ENCODE data around the gene MEG3. TPM values are rescaled to one million over a fixed set of nuclear protein-coding genes. Genes with fewer than 3 reads are reported as not detected.

The MEG3 gene
- total and polyA plus RNA-seq, 2 donors (not counting 3 experiments of a cell fraction or from before 2014, with no cell fraction given), result 378 to 508 TPM

DNA sequence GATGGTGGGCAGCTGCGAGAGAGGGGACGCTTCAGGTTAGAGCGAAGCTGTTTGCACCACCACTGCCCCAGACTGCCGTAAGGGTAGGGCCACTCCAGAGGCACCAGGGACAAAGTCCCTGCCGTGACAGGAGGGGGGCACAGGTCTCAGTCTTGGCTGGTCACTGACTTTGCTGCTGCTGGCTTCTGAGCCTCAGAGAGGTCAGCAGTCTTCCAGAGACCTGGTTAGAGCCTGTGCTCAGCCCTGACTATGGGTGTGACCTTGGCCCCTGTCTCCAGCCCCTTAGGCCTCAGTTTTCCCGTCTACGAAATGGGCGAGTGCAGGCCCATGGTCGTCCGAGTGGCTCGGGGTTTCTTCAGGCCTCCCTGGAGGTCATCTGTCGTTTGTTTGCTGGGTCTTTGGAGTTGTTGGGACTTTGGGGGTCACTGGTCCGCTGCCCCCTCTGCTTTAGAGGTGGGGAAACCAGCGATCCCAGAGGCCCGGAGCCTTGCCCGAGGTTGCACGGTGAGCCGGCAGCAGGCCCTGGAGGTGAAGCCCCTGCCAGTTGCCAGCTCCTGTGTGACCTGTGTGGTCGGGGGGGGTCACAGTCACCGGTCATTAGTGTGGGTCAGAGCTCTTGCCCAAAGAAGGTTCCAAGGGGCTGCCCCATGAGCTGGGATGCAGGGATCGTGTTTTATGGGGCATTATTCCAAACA, 15.3 kb downstream of the MEG3 start:
- no peak overlapping the region for H3K9ac ChIP-seq (replicated peaks; ENCODE audit: extremely low read depth, insufficient read depth, low read length)
- no peak for TF ChIP-seq EZH2 (IDR thresholded peaks at IDR 0.05; ENCODE audit: borderline replicate concordance, low read depth, low read length, severe bottlenecking)
- TF ChIP-seq MYC (IDR thresholded peaks at IDR 0.05; ENCODE audit: low read depth, low read length), result no peak
- TF ChIP-seq, protein P1, sequence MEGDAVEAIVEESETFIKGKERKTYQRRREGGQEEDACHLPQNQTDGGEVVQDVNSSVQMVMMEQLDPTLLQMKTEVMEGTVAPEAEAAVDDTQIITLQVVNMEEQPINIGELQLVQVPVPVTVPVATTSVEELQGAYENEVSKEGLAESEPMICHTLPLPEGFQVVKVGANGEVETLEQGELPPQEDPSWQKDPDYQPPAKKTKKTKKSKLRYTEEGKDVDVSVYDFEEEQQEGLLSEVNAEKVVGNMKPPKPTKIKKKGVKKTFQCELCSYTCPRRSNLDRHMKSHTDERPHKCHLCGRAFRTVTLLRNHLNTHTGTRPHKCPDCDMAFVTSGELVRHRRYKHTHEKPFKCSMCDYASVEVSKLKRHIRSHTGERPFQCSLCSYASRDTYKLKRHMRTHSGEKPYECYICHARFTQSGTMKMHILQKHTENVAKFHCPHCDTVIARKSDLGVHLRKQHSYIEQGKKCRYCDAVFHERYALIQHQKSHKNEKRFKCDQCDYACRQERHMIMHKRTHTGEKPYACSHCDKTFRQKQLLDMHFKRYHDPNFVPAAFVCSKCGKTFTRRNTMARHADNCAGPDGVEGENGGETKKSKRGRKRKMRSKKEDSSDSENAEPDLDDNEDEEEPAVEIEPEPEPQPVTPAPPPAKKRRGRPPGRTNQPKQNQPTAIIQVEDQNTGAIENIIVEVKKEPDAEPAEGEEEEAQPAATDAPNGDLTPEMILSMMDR (IDR thresholded peaks at IDR 0.05; ENCODE audit: extremely low read depth in 1 of 2, insufficient read depth in 1 of 2, low read depth in 1 of 2, low read length in 2 of 2), result no peak
- TF ChIP-seq, protein P2, sequence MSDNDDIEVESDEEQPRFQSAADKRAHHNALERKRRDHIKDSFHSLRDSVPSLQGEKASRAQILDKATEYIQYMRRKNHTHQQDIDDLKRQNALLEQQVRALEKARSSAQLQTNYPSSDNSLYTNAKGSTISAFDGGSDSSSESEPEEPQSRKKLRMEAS (IDR thresholded peaks at IDR 0.05; ENCODE audit: insufficient read depth, insufficient read length), result no peak
- TF ChIP-seq POLR2AphosphoS5 (IDR thresholded peaks at IDR 0.05; ENCODE audit: insufficient read depth, low read depth, low read length), result no peak
- TF ChIP-seq FOS (IDR thresholded peaks at IDR 0.05; ENCODE audit: borderline replicate concordance, insufficient read depth, low read length), result no peak
- TF ChIP-seq POLR2A (IDR thresholded peaks at IDR 0.05; ENCODE audit: low read depth, low read length), result no peak
- TF ChIP-seq GATA2 (IDR thresholded peaks at IDR 0.05; ENCODE audit: insufficient read depth, insufficient read length, low read depth, low read length), result no peak
- TF ChIP-seq JUN (IDR thresholded peaks at IDR 0.05; ENCODE audit: borderline replicate concordance, insufficient read depth, insufficient read length, low read depth), result no peak
- H2AFZ ChIP-seq (ENCODE audit: low read depth, low read length), result no peak overlapping the region
- H3K27ac ChIP-seq (ENCODE audit: insufficient read depth, low read depth, low read length), result no peak overlapping the region
- dilution Hi-C loops (cut with MboI; ENCODE audit: extremely low pct_ligation_motif_present, low sequenced_read_pairs) (no loop called here), intact Hi-C loops (cut with micrococcal nuclease) (no loop called here)
- no peaks in the 10 kb centered on the region for H3K9me3 ChIP-seq (replicated peaks; ENCODE audit: control insufficient read depth, insufficient read depth, low read length)
- H3K4me1 ChIP-seq (ENCODE audit: control insufficient read depth, extremely low read depth, insufficient read depth, low read length), result no peaks in the 10 kb centered on the region
- no peak overlapping the region for H3K4me3 ChIP-seq (replicated peaks in 1 of 3; ENCODE audit: insufficient read depth in 1 of 3, low read depth in 1 of 3, low read length in 3 of 3)
- H3K4me2 ChIP-seq (ENCODE audit: insufficient read depth, low read length), result no peak overlapping the region
- BruUV-seq (replicated peaks), result no TSS peak
- FAIRE-seq (no peak), DNase-seq (ENCODE audit: low read depth, low spot score) (no peak)
- H3K9me1 ChIP-seq (replicated peaks; ENCODE audit: control insufficient read depth, extremely low read depth, insufficient read depth, low read length), result no peaks in the 10 kb centered on the region
- no peaks in the 10 kb centered on the region for H3K79me2 ChIP-seq (ENCODE audit: control insufficient read depth, insufficient read depth, low read length)
- CTCF ChIA-PET, result interaction anchor here (1.4 to 2.0 kb wide), 2 partner anchors 10 to 11 kb away, joined by 3 to 6 read pairs; no protein-coding TSS in a partner anchor
- H4K20me1 ChIP-seq (replicated peaks; ENCODE audit: control insufficient read depth, extremely low read depth, insufficient read depth, low read length), result no peaks in the 10 kb centered on the region
- H3K36me3 ChIP-seq (ENCODE audit: control insufficient read depth in 2 of 2, extremely low read depth in 1 of 2, insufficient read depth in 2 of 2, low read length in 2 of 2), result peaks cover 7 to 27% of the 10 kb centered on the region in 2 experiments
- POLR2A ChIA-PET, result no interaction called here
- no peaks in the 10 kb centered on the region for H3K27me3 ChIP-seq (ENCODE audit: control insufficient read depth in 2 of 2, insufficient read depth in 2 of 2, low read length in 2 of 2)
